HEK293 (cell line): ENCODE results near the gene AGAP5.

ENCODE experiments used
- CTCF ChIA-PET: fragments of 350-600 bp; formaldehyde crosslinking; extraction: SDS; loops from one replicate; lab custom pipeline; 2021; ENCODE audit warnings: antibody characterized with exemption; lab: Yijun Ruan, JAX
- POLR2A ChIA-PET: fragments of 300-600 bp; formaldehyde crosslinking; extraction: SDS; loops from one replicate; lab custom pipeline; 2020; ENCODE audit warnings: antibody characterized with exemption, inconsistent platforms; lab: Yijun Ruan, JAX
- H3K27ac ChIP-seq: fragments of 200-500 bp; sonication (Bioruptor generic); 2 replicates; pipeline ENCODE4 v1.5.1; 2014; ENCODE audit warnings: low read depth, low read length, control low read depth, inconsistent platforms; ENCODE audit errors: extremely low read depth
- H3K36me3 ChIP-seq, 2 experiments: fragments of 200-500 bp in 1 of 2; sonication (Bioruptor generic) in 1 of 2; 1 replicate in 1 of 2; 2 replicates in 1 of 2; pipeline ENCODE4 v1.5.1; 2014 to 2017; ENCODE audit warnings: inconsistent platforms in 2 of 2, low read length in 2 of 2; ENCODE audit not compliant: control insufficient read depth in 2 of 2, insufficient read depth in 1 of 2
- H3K4me1 ChIP-seq: fragments of 200-500 bp; sonication (Bioruptor generic); 2 replicates; pipeline ENCODE4 v1.5.1; 2014; ENCODE audit warnings: mild to moderate bottlenecking, low read length, inconsistent platforms; ENCODE audit not compliant: control insufficient read depth, insufficient read depth
- H3K4me3 ChIP-seq: 2 replicates; pipeline ENCODE4 v1.5.1; 2011; ENCODE audit warnings: low read depth, mild to moderate bottlenecking, control low read depth, low read length, moderate library complexity
- H3K9me3 ChIP-seq: fragments of 200-500 bp; sonication (Bioruptor generic); 2 replicates; pipeline ENCODE4 v1.5.1; 2014; ENCODE audit warnings: low read depth, low read length, inconsistent platforms; ENCODE audit not compliant: control insufficient read depth, insufficient read depth
- BCL6B ChIP-seq: fragments of 450-650 bp; formaldehyde crosslinking; IDR thresholded peaks from 2 replicates; pipeline ENCODE4 v1.5.1; 2017; ENCODE audit warnings: missing biosample characterization, missing genetic modification characterization
- GFI1B ChIP-seq: fragments of 450-650 bp; formaldehyde crosslinking; IDR thresholded peaks from 2 replicates; pipeline ENCODE4 v1.5.1; 2016; ENCODE audit warnings: missing biosample characterization, missing genetic modification characterization
- HOXA7 ChIP-seq: sonication (generic); formaldehyde crosslinking; IDR thresholded peaks from 2 replicates; pipeline ENCODE4 v1.8.1; 2022; ENCODE audit warnings: missing genetic modification reagents, borderline replicate concordance
- IKZF3 ChIP-seq: fragments of 450-650 bp; IDR thresholded peaks from 2 replicates; pipeline ENCODE4 v1.5.0; 2018; ENCODE audit warnings: missing biosample characterization, mild to moderate bottlenecking, missing genetic modification characterization, moderate library complexity
- INSM2 ChIP-seq: fragments of 450-650 bp; formaldehyde crosslinking; IDR thresholded peaks from 2 replicates; pipeline ENCODE4 v1.5.1; 2016; ENCODE audit warnings: missing biosample characterization, missing genetic modification characterization
- MEIS1 ChIP-seq: sonication (generic); formaldehyde crosslinking; IDR thresholded peaks from 2 replicates; pipeline ENCODE4 v1.8.1; 2022; ENCODE audit warnings: missing genetic modification reagents, mild to moderate bottlenecking, borderline replicate concordance
- SALL2 ChIP-seq: fragments of 450-650 bp; formaldehyde crosslinking; IDR thresholded peaks from 2 replicates; pipeline ENCODE4 v1.5.0; 2017; ENCODE audit warnings: missing biosample characterization, mild to moderate bottlenecking, missing genetic modification characterization, borderline replicate concordance
- ZBTB48 ChIP-seq: fragments of 450-650 bp; formaldehyde crosslinking; IDR thresholded peaks from 2 replicates; pipeline ENCODE4 v1.5.1; 2016; ENCODE audit warnings: missing biosample characterization, missing genetic modification characterization
- ZBTB8A ChIP-seq: fragments of 450-650 bp; formaldehyde crosslinking; IDR thresholded peaks from 2 replicates; pipeline ENCODE4 v1.5.1; 2016; ENCODE audit warnings: missing biosample characterization, missing genetic modification characterization
- ZFP41 ChIP-seq: fragments of 450-650 bp; formaldehyde crosslinking; IDR thresholded peaks from 2 replicates; pipeline ENCODE4 v1.5.1; 2016; ENCODE audit warnings: missing biosample characterization, missing genetic modification characterization, borderline replicate concordance
- ZNF10 ChIP-seq: fragments of 450-650 bp; formaldehyde crosslinking; IDR thresholded peaks from 2 replicates; pipeline ENCODE4 v1.5.1; 2017; ENCODE audit warnings: missing biosample characterization, missing genetic modification characterization
- ZNF112 ChIP-seq: fragments of 450-650 bp; formaldehyde crosslinking; IDR thresholded peaks from 2 replicates; pipeline ENCODE4 v1.5.0; 2017; ENCODE audit warnings: missing biosample characterization, missing genetic modification characterization
- ZNF140 ChIP-seq: fragments of 450-650 bp; formaldehyde crosslinking; IDR thresholded peaks from 2 replicates; pipeline ENCODE4 v1.5.1; 2016; ENCODE audit warnings: missing biosample characterization, missing genetic modification characterization
- ZNF16 ChIP-seq: fragments of 450-650 bp; formaldehyde crosslinking; IDR thresholded peaks from 2 replicates; pipeline ENCODE4 v1.5.1; 2016; ENCODE audit warnings: low read depth, missing biosample characterization, missing genetic modification characterization
- ZNF184 ChIP-seq: fragments of 450-650 bp; IDR thresholded peaks from 2 replicates; pipeline ENCODE4 v1.5.1; 2018; ENCODE audit warnings: missing biosample characterization, mild to moderate bottlenecking, missing genetic modification characterization
- ZNF19 ChIP-seq: fragments of 450-650 bp; formaldehyde crosslinking; IDR thresholded peaks from 2 replicates; pipeline ENCODE4; 2016; ENCODE audit warnings: missing biosample characterization, missing genetic modification characterization, low read depth
- ZNF2 ChIP-seq: fragments of 450-650 bp; formaldehyde crosslinking; IDR thresholded peaks from 2 replicates; pipeline ENCODE4 v1.5.1; 2016; ENCODE audit warnings: missing biosample characterization, missing genetic modification characterization
- ZNF221 ChIP-seq: fragments of 450-650 bp; formaldehyde crosslinking; IDR thresholded peaks from 2 replicates; pipeline ENCODE4 v1.5.1; 2017; ENCODE audit warnings: missing biosample characterization, missing genetic modification characterization, borderline replicate concordance
- ZNF23 ChIP-seq: fragments of 450-650 bp; formaldehyde crosslinking; IDR thresholded peaks from 2 replicates; pipeline ENCODE4 v1.5.1; 2016; ENCODE audit warnings: missing biosample characterization, missing genetic modification characterization, borderline replicate concordance
- ZNF292 ChIP-seq: fragments of 450-650 bp; formaldehyde crosslinking; IDR thresholded peaks from 2 replicates; pipeline ENCODE4 v1.5.1; 2016; ENCODE audit warnings: low read depth, missing biosample characterization, missing genetic modification characterization, borderline replicate concordance
- ZNF433 ChIP-seq: fragments of 450-650 bp; formaldehyde crosslinking; IDR thresholded peaks from 2 replicates; pipeline ENCODE4 v1.5.1; 2016; ENCODE audit warnings: missing biosample characterization, missing genetic modification characterization, low read depth
- ZNF48 ChIP-seq: fragments of 450-650 bp; formaldehyde crosslinking; IDR thresholded peaks from 2 replicates; pipeline ENCODE4 v1.5.1; 2016; ENCODE audit warnings: missing biosample characterization, missing genetic modification characterization
- ZNF549 ChIP-seq: fragments of 450-650 bp; IDR thresholded peaks from 2 replicates; pipeline ENCODE4 v1.5.1; 2018; ENCODE audit warnings: missing biosample characterization, missing genetic modification characterization, mild to moderate bottlenecking, inconsistent platforms, moderate library complexity
- ZNF558 ChIP-seq: fragments of 450-650 bp; formaldehyde crosslinking; IDR thresholded peaks from 2 replicates; pipeline ENCODE4 v1.5.1; 2016; ENCODE audit warnings: missing biosample characterization, missing genetic modification characterization
- ZNF600 ChIP-seq: fragments of 450-650 bp; formaldehyde crosslinking; IDR thresholded peaks from 2 replicates; pipeline ENCODE4 v1.5.1; 2016; ENCODE audit warnings: missing biosample characterization, missing genetic modification characterization
- ZNF610 ChIP-seq: fragments of 450-650 bp; formaldehyde crosslinking; IDR thresholded peaks from 2 replicates; pipeline ENCODE4 v1.5.1; 2016; ENCODE audit warnings: missing biosample characterization, missing genetic modification characterization, borderline replicate concordance
- ZNF624 ChIP-seq: fragments of 450-650 bp; formaldehyde crosslinking; IDR thresholded peaks from 2 replicates; pipeline ENCODE4 v1.5.1; 2017; ENCODE audit warnings: missing biosample characterization, missing genetic modification characterization
- ZNF664 ChIP-seq: fragments of 450-650 bp; formaldehyde crosslinking; IDR thresholded peaks from 2 replicates; pipeline ENCODE4 v1.5.1; 2016; ENCODE audit warnings: missing biosample characterization, missing genetic modification characterization
- ZSCAN23 ChIP-seq: fragments of 450-650 bp; formaldehyde crosslinking; IDR thresholded peaks from 2 replicates; pipeline ENCODE4 v1.5.1; 2016; ENCODE audit warnings: missing biosample characterization, missing genetic modification characterization
- ZSCAN4 ChIP-seq: fragments of 450-650 bp; formaldehyde crosslinking; IDR thresholded peaks from 2 replicates; pipeline ENCODE4 v1.5.1; 2017; ENCODE audit warnings: missing biosample characterization, missing genetic modification characterization

The AGAP5 gene

GRCh38 chr10:73732426-73732825 lies 34.5 kb upstream of the AGAP5 start:
- Histone ChIP-seq H3K27ac (no peak overlapping the region), H3K9me3 (no peaks in the 10 kb centered on the region), H3K36me3 (peaks cover 0 to 31% of the 10 kb centered on the region in 2 experiments; a peak in 1 of 3 replicates), H3K4me3 (no peak overlapping the region)
- ChIA-PET POLR2A (no interaction called here), CTCF (no interaction called here)
- TF ChIP-seq ZBTB8A (no peak), BCL6B (tag by site-specific recombination) (no peak), ZBTB48 (tag by site-specific recombination) (no peak), ZNF16 (tag by site-specific recombination) (no peak), ZNF558 (tag by site-specific recombination) (no peak), ZNF610 (tag by site-specific recombination) (no peak), MEIS1 (CRISPR knock-in tag) (no peak), ZNF292 (tag by site-specific recombination) (no peak), ZNF624 (tag by site-specific recombination) (no peak), SALL2 (tag by site-specific recombination) (no peak), ZNF48 (tag by site-specific recombination) (no peak), ZNF600 (no peak), ZNF221 (no peak)
- TF ChIP-seq, all 188 proteins: peak for 0
- H3K4me1 ChIP-seq, result no peaks in the 10 kb centered on the region

GRCh38 chr10:73731588-73732375 lies 33.9 kb upstream of the AGAP5 start:
- Histone ChIP-seq H3K4me3 (no peak overlapping the region), H3K27ac (no peak overlapping the region; the same call in 1 of the 2 replicates), H3K4me1 (no peaks in the 10 kb centered on the region), H3K9me3 (no peaks in the 10 kb centered on the region), H3K36me3 (peaks cover 2 to 36% of the 10 kb centered on the region in 2 experiments; a peak in 2 of 3 replicates)
- no peak for TF ChIP-seq IKZF3 (tag by site-specific recombination)
- no peak for TF ChIP-seq INSM2 (tag by site-specific recombination)
- no peak for TF ChIP-seq SALL2 (tag by site-specific recombination)
- no peak for TF ChIP-seq ZSCAN4 (tag by site-specific recombination)
- TF ChIP-seq ZNF664, result no peak
- no peak for TF ChIP-seq ZSCAN23 (tag by site-specific recombination)
- TF ChIP-seq ZNF19 (tag by site-specific recombination), result no peak
- no peak for TF ChIP-seq ZNF433 (tag by site-specific recombination)
- no peak for TF ChIP-seq ZFP41
- no peak for TF ChIP-seq ZNF112 (tag by site-specific recombination)
- TF ChIP-seq ZNF184 (tag by site-specific recombination), result no peak
- no peak for TF ChIP-seq ZNF10
- no peak for TF ChIP-seq ZNF2 (tag by site-specific recombination)
- no peak for TF ChIP-seq ZNF549 (tag by site-specific recombination)
- no peak for TF ChIP-seq GFI1B (tag by site-specific recombination)
- TF ChIP-seq HOXA7 (CRISPR knock-in tag), result no peak
- no peak for TF ChIP-seq ZNF140 (tag by site-specific recombination)
- no peak for TF ChIP-seq ZBTB8A
- TF ChIP-seq ZNF23 (tag by site-specific recombination), result no peak
- ChIA-PET POLR2A (interaction anchor here (1.0 to 3.0 kb wide), 10 partner anchors 10 to 635 kb away, joined by 3 to 48 read pairs (median 4); partner anchors contain the start of genes CHCHD1, P4HA1, SEC24C and ZSWIM8), CTCF (interaction anchor here (0.6 to 0.7 kb wide), 2 partner anchors 49 to 636 kb away, joined by 3 to 4 read pairs; no protein-coding TSS in a partner anchor)
